Measurements from ENCODE around the gene PHLDB1.
"Not testable (repeated sequence)": the region's sequence is repeated elsewhere in the genome, so short reads cannot be mapped to it uniquely, and the experiment has no call there.

The PHLDB1 gene

GRCh38 chr11:118607401-118608359 lies at the start of gene PHLDB1:
PHLDB1 (plus strand) TSS chr11:118607615; CDS start chr11:118613837, 6,222 bp downstream.
- peak; percentile 77 for DNase-seq

GRCh38 chr11:118560806-118561205 lies 46.6 kb upstream of the PHLDB1 start:
- DNase-seq, result peak; percentile 19

GRCh38 chr11:118565051-118565450 lies 42.4 kb upstream of the PHLDB1 start:
- peak; percentile 55 for DNase-seq

GRCh38 chr11:118569670-118570069 lies 37.7 kb upstream of the PHLDB1 start:
- no peak for DNase-seq

GRCh38 chr11:118570787-118571186 lies 36.6 kb upstream of the PHLDB1 start:
- DNase-seq, result no peak

GRCh38 chr11:118571701-118572060 lies 35.7 kb upstream of the PHLDB1 start:
- peak; percentile 69 for DNase-seq

GRCh38 chr11:118572061-118572980 lies 35.1 kb upstream of the PHLDB1 start, which contains the start of gene ARCN1:
ARCN1 (plus strand) TSS chr11:118572409; CDS start chr11:118572548, 139 bp downstream.
- DNase-seq, result peak; percentile 87

- peak; percentile 63 for DNase-seq
Measured at GRCh38 chr11:118572981-118573550, 34.3 kb upstream of the PHLDB1 start.

- no peak for DNase-seq
Measured at GRCh38 chr11:118574636-118575035, 32.8 kb upstream of the PHLDB1 start.

GRCh38 chr11:118577995-118578394 lies 29.4 kb upstream of the PHLDB1 start:
- not testable (repeated sequence) for DNase-seq

- no peak for DNase-seq
Measured at GRCh38 chr11:118581057-118581456, 26.4 kb upstream of the PHLDB1 start.

GRCh38 chr11:118587952-118588351 lies 19.5 kb upstream of the PHLDB1 start:
- DNase-seq, result no peak

GRCh38 chr11:118592616-118593367 lies 14.6 kb upstream of the PHLDB1 start:
- no peak for DNase-seq

- DNase-seq, result peak; percentile 51
Measured at GRCh38 chr11:118594984-118595383, 12.4 kb upstream of the PHLDB1 start.

GRCh38 chr11:118596224-118597146 lies 10.9 kb upstream of the PHLDB1 start:
- peak; percentile 28 for DNase-seq

- peak; percentile 45 for DNase-seq
Measured at GRCh38 chr11:118597556-118597955, 9.9 kb upstream of the PHLDB1 start.

- peak; percentile 37 for DNase-seq
Measured at GRCh38 chr11:118602331-118602730, 5.1 kb upstream of the PHLDB1 start.

- DNase-seq, result not testable (repeated sequence)
Measured at GRCh38 chr11:118603709-118604108, 3.7 kb upstream of the PHLDB1 start.

GRCh38 chr11:118604566-118604965 lies 2.8 kb upstream of the PHLDB1 start:
- peak; percentile 26 for DNase-seq

- DNase-seq, result no peak
Measured at GRCh38 chr11:118605116-118605867, 2.1 kb upstream of the PHLDB1 start.

All from activated CD8-positive, alpha-beta memory T cell treated with anti-CD3 and anti-CD28 coated beads for 24 hours (primary cell).